Activated CD4-positive, alpha-beta T cell treated with anti-CD3 and anti-CD28 coated beads, Interleukin-2, amount 10 ng/mL, durations not matched to agents 24 days and 14 days (primary cell): ENCODE results near the gene HK2. TPM values are rescaled to one million over a fixed set of nuclear protein-coding genes. Genes with fewer than 3 reads are reported as not detected.

ENCODE experiments used
- DNase-seq: peaks from one replicate; pipeline ENCODE4 v3.0.0; 2022
- H3K27ac Mint-ChIP-seq: one replicate; pipeline ENCODE4 v1.8.0; 2022; ENCODE audit warnings: mild to moderate bottlenecking, mixed read lengths
- H3K27me3 Mint-ChIP-seq: one replicate; pipeline ENCODE4 v1.8.0; 2022; ENCODE audit warnings: mixed read lengths
- H3K36me3 Mint-ChIP-seq: one replicate; pipeline ENCODE4 v1.8.0; 2022; ENCODE audit warnings: low read depth, mild to moderate bottlenecking, mixed read lengths
- H3K4me1 Mint-ChIP-seq: one replicate; pipeline ENCODE4 v1.8.0; 2021; ENCODE audit warnings: mixed read lengths
- H3K4me3 Mint-ChIP-seq: one replicate; pipeline ENCODE4 v1.8.0; 2022; ENCODE audit warnings: mild to moderate bottlenecking, moderate library complexity, mixed read lengths
- H3K9me3 Mint-ChIP-seq: one replicate; pipeline ENCODE4 v1.8.0; 2021; ENCODE audit warnings: mixed read lengths
- intact Hi-C: fragments of 100-400 bp; cut with micrococcal nuclease; formaldehyde crosslinking; loops from one replicate; pipeline ENCODE4 v1.15.1; 2023
- total RNA-seq: library from RNA; stranded (reverse); gene quantifications from 2 replicates; pipeline ENCODE4 v1.2.3, GENCODE V29; 2022

HK2 gene
- total RNA-seq, 1 donor from 2014 or later: 118 TPM

DNA sequence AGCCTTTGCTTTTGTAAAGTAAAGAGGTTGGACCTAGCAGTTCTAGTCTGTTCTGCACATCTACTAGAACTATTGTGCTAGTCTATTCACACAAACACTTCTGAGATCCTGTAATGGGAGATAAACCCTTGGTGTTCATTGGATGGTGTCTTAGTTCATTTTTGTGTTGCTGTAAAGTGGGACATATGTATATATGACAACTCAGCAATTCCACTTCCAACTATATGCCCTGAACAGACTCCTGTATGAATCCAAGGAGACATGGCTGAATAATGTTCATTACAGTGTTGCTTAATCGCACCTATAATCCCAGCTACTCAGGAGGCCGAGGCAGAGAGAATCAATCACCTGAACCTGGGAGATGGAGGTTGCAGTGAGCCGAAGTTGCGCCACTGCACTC is 23.3 kb downstream of the HK2 start:
- DNase-seq: no peak
- Mint-ChIP-seq H3K36me3 (peaks cover 42% of the 10 kb centered on the region), H3K27ac (no peak overlapping the region), H3K27me3 (no peaks in the 10 kb centered on the region), H3K9me3 (no peaks in the 10 kb centered on the region), H3K4me1 (peaks cover 17% of the 10 kb centered on the region), H3K4me3 (no peak overlapping the region)
- intact Hi-C loops: no loop called here

DNA sequence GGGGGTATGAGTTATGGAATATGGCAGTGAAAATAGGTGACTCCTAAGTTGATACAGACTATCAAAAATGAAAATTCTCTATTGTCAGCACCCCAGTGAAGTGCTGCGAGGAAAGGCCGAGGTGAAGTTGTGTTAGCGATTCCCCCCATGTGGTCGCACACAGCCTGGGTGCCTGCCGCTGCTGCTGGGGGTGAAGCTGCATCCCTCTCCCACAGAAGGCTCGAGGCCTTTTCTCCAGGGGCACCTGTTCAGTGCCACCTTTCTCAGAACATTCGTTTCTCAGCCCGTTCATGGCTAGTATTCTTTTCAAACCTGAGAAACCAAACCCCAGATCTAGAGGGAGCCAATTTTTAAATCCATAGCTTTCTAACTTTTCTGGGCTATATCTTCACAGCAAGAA is 23.8 kb downstream of the HK2 start:
- Mint-ChIP-seq H3K27ac (no peak overlapping the region), H3K4me3 (no peak overlapping the region), H3K36me3 (peaks cover 41% of the 10 kb centered on the region), H3K4me1 (peaks cover 19% of the 10 kb centered on the region), H3K9me3 (no peaks in the 10 kb centered on the region), H3K27me3 (no peaks in the 10 kb centered on the region)
- DNase-seq: no peak
- intact Hi-C loops: no loop called here

DNA sequence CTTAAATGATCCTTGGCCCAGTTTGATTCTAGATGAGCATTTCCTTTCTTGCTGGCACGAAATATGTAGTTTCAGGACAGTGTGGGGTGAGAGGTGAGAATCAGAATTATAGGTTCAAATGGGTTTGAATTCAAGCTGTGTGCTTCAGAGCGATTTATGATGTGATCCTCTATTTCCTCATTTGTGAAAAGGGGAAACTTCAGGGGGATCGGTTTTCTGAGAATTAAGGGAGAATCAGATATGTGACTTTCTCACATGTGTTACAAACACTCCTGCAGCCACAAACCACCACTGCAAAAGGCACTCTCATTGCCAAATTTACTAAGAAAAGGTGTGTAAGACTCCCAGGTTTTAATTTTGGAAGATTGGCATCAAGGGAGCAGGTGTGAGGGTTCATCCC is 24.4 kb downstream of the HK2 start:
- Mint-ChIP-seq H3K36me3 (peaks cover 39% of the 10 kb centered on the region), H3K4me1 (peaks cover 19% of the 10 kb centered on the region), H3K9me3 (no peaks in the 10 kb centered on the region), H3K27me3 (no peaks in the 10 kb centered on the region), H3K4me3 (no peak overlapping the region), H3K27ac (no peak overlapping the region)
- no peak for DNase-seq
- intact Hi-C loops: no loop called here

DNA sequence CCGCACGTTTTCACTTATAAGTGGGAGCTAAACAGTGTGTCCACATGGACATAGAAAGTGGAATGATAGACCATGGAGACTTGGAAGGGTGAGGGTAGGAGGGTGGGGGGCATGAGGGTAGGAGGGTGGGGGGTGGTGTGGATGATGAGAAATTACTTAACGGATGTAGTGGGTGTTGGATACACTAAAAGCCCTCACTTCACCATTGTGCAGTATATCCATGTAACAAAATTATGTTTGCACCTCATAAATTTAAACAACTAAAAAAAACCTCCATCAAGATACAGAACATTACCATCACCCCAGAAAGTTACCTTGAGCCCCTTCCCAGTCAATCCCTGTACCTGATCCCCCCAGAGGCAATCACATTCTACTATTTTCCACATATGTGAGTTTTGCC is 26.2 kb downstream of the HK2 start:
- H3K9me3 Mint-ChIP-seq: no peaks in the 10 kb centered on the region
- no peak overlapping the region for H3K27ac Mint-ChIP-seq
- H3K4me1 Mint-ChIP-seq: peaks cover 22% of the 10 kb centered on the region
- no peaks in the 10 kb centered on the region for H3K27me3 Mint-ChIP-seq
- H3K4me3 Mint-ChIP-seq: no peak overlapping the region
- DNase-seq: no peak
- peaks cover 27% of the 10 kb centered on the region for H3K36me3 Mint-ChIP-seq
- intact Hi-C loops: no loop called here

GRCh38 chr2:74860521-74860920 is 26.6 kb downstream of the HK2 start:
- H3K4me3 Mint-ChIP-seq: no peak overlapping the region
- no peak overlapping the region for H3K27ac Mint-ChIP-seq
- no peak for DNase-seq
- no peaks in the 10 kb centered on the region for H3K9me3 Mint-ChIP-seq
- no peaks in the 10 kb centered on the region for H3K27me3 Mint-ChIP-seq
- peaks cover 23% of the 10 kb centered on the region for H3K4me1 Mint-ChIP-seq
- intact Hi-C loops: no loop called here
- peaks cover 22% of the 10 kb centered on the region for H3K36me3 Mint-ChIP-seq

DNA sequence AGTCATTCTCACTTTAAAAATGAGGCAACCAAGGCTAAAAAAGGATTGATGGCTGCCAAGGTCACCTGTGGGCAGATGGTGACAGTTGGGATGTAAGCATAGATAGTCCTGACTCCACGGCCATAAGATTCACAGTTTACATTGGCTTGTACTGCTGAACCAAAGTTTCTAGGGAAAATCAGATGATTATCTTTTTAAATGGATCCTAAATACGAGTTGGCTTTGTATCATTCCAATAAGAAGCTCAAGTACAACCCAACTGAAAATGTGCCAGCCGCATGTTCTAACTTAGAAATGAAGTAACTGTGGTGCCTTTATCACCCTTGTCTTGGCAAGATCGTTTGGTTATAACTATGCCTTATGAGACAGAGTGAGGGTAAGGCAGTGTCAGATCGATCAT is 27.6 kb downstream of the HK2 start:
- no peaks in the 10 kb centered on the region for H3K27me3 Mint-ChIP-seq
- intact Hi-C loops: no loop called here
- no peak overlapping the region for H3K27ac Mint-ChIP-seq
- peaks cover 12% of the 10 kb centered on the region for H3K36me3 Mint-ChIP-seq
- DNase-seq: no peak
- peaks cover 29% of the 10 kb centered on the region for H3K4me1 Mint-ChIP-seq
- H3K9me3 Mint-ChIP-seq: no peaks in the 10 kb centered on the region
- no peak overlapping the region for H3K4me3 Mint-ChIP-seq

DNA sequence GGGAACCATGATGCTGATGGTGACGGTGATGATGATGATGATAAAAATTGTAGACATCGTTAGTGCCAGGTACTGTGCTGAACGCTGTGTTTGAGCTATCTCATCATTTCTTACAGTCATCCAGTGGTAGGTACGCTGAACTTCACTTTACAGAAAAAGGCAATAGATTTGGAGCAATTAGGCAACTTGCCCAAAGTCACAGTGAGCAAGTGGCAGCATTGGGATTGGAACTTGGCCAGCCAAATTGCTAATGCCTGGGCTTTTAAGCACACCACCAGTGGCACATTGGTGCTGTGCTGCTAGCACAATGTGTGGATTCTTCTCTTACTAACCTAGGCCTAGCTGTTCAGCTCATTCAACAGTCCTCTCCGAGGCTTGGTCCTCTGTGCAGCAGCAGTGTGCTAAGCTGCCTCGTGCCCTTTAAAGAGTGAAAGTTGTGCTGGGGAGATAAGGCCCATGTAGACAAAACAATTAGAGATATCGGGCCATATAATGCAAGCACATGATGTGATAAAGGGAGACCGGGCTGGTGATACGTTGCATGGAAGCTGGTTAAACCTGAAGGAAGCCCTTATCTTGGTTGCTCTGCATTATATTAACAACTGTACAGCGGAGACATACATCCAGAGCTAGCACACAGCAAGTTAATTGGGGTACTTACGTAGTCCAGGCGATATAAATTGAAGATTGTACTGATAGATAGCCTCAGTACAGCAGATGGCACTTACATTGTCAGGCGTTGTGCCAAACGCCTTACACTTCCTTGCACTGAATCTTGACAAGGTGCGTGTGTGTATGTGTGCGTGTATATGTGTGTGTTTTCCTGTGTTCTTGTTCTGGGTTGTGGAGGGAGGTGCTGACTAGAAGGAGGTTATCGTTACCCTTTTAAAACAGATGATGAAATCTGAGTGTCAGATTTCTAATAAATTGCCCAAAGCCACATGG is 28.4 kb downstream of the HK2 start:
- H3K9me3 Mint-ChIP-seq: no peaks in the 10 kb centered on the region
- peaks cover 13% of the 10 kb centered on the region for H3K36me3 Mint-ChIP-seq
- intact Hi-C loops: no loop called here
- DNase-seq: no peak
- no peak overlapping the region for H3K27ac Mint-ChIP-seq
- H3K4me1 Mint-ChIP-seq: peaks cover 33% of the 10 kb centered on the region
- no peaks in the 10 kb centered on the region for H3K27me3 Mint-ChIP-seq
- no peak overlapping the region for H3K4me3 Mint-ChIP-seq

- Mint-ChIP-seq H3K9me3 (no peaks in the 10 kb centered on the region), H3K4me1 (peaks cover 45% of the 10 kb centered on the region)
- intact Hi-C loops: no loop called here
Measured at GRCh38 chr2:74863802-74864248, 29.9 kb downstream of the HK2 start.

DNA sequence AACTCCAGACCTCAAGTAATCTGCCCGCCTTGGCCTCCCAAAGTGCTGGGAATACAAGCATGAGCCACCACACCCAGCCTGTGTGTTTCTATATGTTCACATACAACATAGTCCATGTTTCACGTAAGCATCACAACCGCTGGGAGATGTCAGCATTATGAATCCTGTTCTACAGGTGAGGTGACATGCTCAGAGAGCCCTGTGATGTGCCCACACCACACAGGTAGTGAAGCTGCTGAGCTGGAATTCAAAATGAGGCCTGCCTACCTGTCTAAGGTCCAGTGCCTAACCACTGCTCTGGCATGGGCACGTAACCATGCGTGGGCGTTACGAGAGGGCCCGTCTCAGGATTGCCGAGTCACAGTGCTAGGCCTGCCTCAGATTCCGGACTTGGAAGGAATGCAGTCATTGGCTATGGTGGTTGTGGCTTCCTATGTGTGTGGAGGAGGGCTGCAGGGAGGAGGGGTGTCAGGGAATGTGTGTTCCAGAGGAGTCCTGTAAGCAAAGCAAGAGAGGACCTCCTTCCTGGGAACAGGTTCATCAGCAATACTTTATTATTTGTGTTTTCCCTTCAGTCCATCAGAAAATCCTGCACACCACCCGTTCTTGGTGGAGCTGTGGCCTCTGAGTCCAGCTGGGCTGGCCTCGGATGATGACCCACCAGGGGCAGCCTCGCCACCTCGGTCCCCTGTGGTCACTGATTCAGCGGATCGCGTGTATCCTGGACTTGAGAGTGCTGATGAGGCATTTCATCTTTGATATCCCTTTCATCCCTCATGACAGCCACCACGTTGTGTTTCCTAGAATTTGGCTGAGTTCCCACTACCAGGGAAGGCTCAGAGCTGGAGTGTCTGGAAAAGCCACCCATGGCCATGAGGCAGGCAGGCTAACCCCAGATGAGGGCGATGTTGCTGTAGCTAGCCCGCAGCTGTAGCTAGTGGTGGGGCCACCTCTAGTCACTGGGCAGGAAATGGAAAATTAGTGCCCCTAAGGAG is 31.1 kb downstream of the HK2 start:
- Mint-ChIP-seq H3K4me1 (peaks cover 47% of the 10 kb centered on the region), H3K4me3 (no peak overlapping the region), H3K9me3 (no peaks in the 10 kb centered on the region), H3K27ac (no peak overlapping the region), H3K36me3 (peaks cover 32% of the 10 kb centered on the region), H3K27me3 (no peaks in the 10 kb centered on the region)
- intact Hi-C loops: no loop called here
- no peak for DNase-seq

More at GRCh38 chr2:74863802-74864248, 29.9 kb downstream of the HK2 start:
- Mint-ChIP-seq H3K4me3 (no peak overlapping the region), H3K27me3 (no peaks in the 10 kb centered on the region), H3K27ac (no peak overlapping the region), H3K36me3 (peaks cover 23% of the 10 kb centered on the region)
- no peak for DNase-seq

DNA sequence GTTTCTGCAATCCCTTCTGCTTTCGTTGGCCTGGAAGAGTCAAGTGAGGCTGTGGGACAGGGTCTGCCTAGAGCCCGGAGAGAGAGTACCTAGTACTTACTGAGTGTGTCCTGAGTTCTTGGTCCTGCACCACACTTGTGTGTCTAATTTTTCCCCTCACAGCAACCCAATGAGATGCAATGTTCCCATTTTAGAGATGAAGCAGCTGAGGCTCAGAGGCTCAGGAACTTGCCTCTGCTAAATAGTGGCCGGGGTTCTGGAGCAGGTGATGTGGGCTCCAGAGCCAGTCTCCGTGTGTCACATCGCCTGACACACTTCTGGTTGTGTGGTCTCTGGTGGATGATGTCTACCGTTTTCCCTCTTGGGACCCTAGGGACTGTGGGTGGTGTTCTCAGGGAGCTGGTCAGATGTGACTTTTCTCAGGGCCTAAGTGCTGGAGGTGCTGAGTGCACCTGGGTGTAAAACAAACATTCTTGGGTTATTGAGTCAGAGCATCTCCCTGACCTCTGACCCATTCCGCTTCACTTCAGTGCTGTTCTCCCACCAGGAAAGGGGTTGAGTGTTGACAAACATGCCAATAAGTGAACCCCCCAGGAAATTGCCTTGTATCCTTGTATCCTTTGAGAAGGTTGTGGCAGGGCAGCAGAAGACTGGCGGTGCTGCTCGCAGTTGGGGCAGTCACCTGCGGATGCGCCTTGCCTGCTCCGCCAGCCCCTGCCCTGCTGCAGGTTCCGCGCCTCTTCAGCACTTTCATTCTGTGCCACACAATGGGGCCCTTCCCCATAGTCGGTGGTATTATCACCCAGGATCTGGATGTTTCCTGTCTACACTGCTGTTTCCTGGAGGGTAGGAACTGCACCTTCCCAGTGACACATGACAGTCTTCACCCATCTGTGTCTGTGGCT is 32.1 kb downstream of the HK2 start:
- no peaks in the 10 kb centered on the region for H3K9me3 Mint-ChIP-seq
- intact Hi-C loops: no loop called here
- H3K4me3 Mint-ChIP-seq: no peak overlapping the region
- H3K27ac Mint-ChIP-seq: peak overlapping the region; percentile 27
- H3K27me3 Mint-ChIP-seq: no peaks in the 10 kb centered on the region
- DNase-seq: no peak
- peaks cover 30% of the 10 kb centered on the region for H3K36me3 Mint-ChIP-seq
- peaks cover 47% of the 10 kb centered on the region for H3K4me1 Mint-ChIP-seq

- Mint-ChIP-seq H3K27ac (no peak overlapping the region), H3K4me1 (peaks cover 43% of the 10 kb centered on the region), H3K9me3 (no peaks in the 10 kb centered on the region), H3K4me3 (no peak overlapping the region), H3K27me3 (no peaks in the 10 kb centered on the region), H3K36me3 (peaks cover 40% of the 10 kb centered on the region)
- intact Hi-C loops: no loop called here
- DNase-seq: no peak
Measured at GRCh38 chr2:74867841-74868658, 34.1 kb downstream of the HK2 start.

- H3K4me1 Mint-ChIP-seq: peaks cover 37% of the 10 kb centered on the region
Measured at GRCh38 chr2:74869517-74869916, 35.6 kb downstream of the HK2 start.

More at GRCh38 chr2:74869517-74869916, 35.6 kb downstream of the HK2 start:
- H3K36me3 Mint-ChIP-seq: peaks cover 53% of the 10 kb centered on the region
- no peak overlapping the region for H3K27ac Mint-ChIP-seq
- no peaks in the 10 kb centered on the region for H3K27me3 Mint-ChIP-seq
- no peaks in the 10 kb centered on the region for H3K9me3 Mint-ChIP-seq
- intact Hi-C loops: no loop called here
- no peak overlapping the region for H3K4me3 Mint-ChIP-seq
- DNase-seq: no peak
